Right cardiac atrium (tissue), 5 donors: ENCODE measurements around the gene NACC2. TPM values are rescaled to one million over a fixed set of nuclear protein-coding genes. Genes with fewer than 3 reads are reported as not detected.

Experiments used
- ATAC-seq, 2 donors: fragments of 200-7000 bp; cut with Tn5 transposase; one replicate each; pipeline versions ENCODE4 v1.8.0 to v1.9.1; 2020; ENCODE audit warnings: moderate library complexity in 2 of 2, mild to moderate bottlenecking in 1 of 2
- DNase-seq, 3 donors: peaks; one replicate each; pipeline ENCODE4 v3.0.0-alpha.2; 2020
- H3K27ac ChIP-seq: one replicate; pipeline ENCODE4 v1.5.1; 2013; ENCODE audit warnings: mild to moderate bottlenecking, low read length, control low read depth, moderate library complexity
- H3K27me3 ChIP-seq: one replicate; pipeline ENCODE4 v1.6.1; 2013; ENCODE audit not compliant: control insufficient read depth, insufficient read depth
- H3K4me1 ChIP-seq: one replicate; pipeline ENCODE4 v1.6.1; 2013; ENCODE audit warnings: low read length; ENCODE audit not compliant: control insufficient read depth, insufficient read depth
- H3K4me3 ChIP-seq: one replicate; pipeline ENCODE4 v1.5.1; 2013; ENCODE audit warnings: low read length, control low read depth
- H3K9me3 ChIP-seq: one replicate; pipeline ENCODE4 v1.6.1; 2013; ENCODE audit warnings: low read length; ENCODE audit not compliant: control insufficient read depth
- WGBS: extraction: QIAGEN DNeasy Blood & Tissue Kit; methylation state at CpG from one replicate; pipeline ENCODE4 v1.1.7; 2013; 5-methylcytosine and 5-hydroxymethylcytosine counted together
- intact Hi-C, 4 donors: fragments of 100-400 bp; cut with DNase I; formaldehyde crosslinking; loops; one replicate each; pipeline versions ENCODE4 v1.11.0 to v1.14.0; 2022 to 2023
- polyA plus RNA-seq: library from polyadenylated mRNA; stranded (reverse); fragments of 200-250 nt; gene quantifications from one replicate; pipeline ENCODE4 v1.2.3, GENCODE V29; 2013
- total RNA-seq, 4 donors: library from RNA; stranded (reverse); fragmentation: NEBNext Ultra II Directional; extraction: Animal tissue kit (Norgen Biotek cat#: 25700); gene quantifications; one replicate each; pipeline ENCODE4 v1.2.1, GENCODE V29; 2021
- donor health status: healthy with polysubstance abuse.
- donor health status: DM: no; HTN: yes; CAD: no.
- donor health status: DM: no; HTN: no; CAD: no.
- donor health status: DM: no; HTN: yes; CAD: no; lungs with severe emphysema.
- donor health status: DM: yes; HTN: yes; CAD: no.

Gene NACC2
- total and polyA plus RNA-seq, 5 donors, result 19.4 to 45.3 (median 34.1) TPM

- DNase-seq (peak; percentile 91 to 97 (median 95)), ATAC-seq (peak; percentile 89)
- intact Hi-C loops, result no loop called here
- no peaks in the 10 kb centered on the region for H3K27me3 ChIP-seq
- H3K27ac ChIP-seq, result peak overlapping the region; percentile 37
- no peaks in the 10 kb centered on the region for H3K9me3 ChIP-seq
- no peaks in the 10 kb centered on the region for H3K4me1 ChIP-seq
- H3K4me3 ChIP-seq, result peak overlapping the region; percentile 2
- WGBS, result 5% methylated on average over 32 of the region's 32 CpGs
Measured at GRCh38 chr9:135992486-135993408, 102.3 kb downstream of the NACC2 start.

- intact Hi-C loops, result no loop called here
- ATAC-seq, result no peak
- DNase-seq, result no peak
- Histone ChIP-seq H3K4me3 (no peak overlapping the region), H3K4me1 (no peaks in the 10 kb centered on the region), H3K27ac (no peak overlapping the region), H3K27me3 (no peaks in the 10 kb centered on the region), H3K9me3 (no peaks in the 10 kb centered on the region)
- whole genome bisulfite sequencing, result 85% methylated on average over 18 of the region's 18 CpGs
Measured at GRCh38 chr9:135991771-135992170, 103.3 kb downstream of the NACC2 start.

GRCh38 chr9:135990468-135991429 is 104.3 kb downstream of the NACC2 start:
- intact Hi-C loops, result no loop called here
- DNase-seq (peak in 1 of 3 donors; percentile 79), ATAC-seq (peak; percentile 11 to 35)
- Histone ChIP-seq H3K4me1 (no peaks in the 10 kb centered on the region), H3K4me3 (no peak overlapping the region), H3K27me3 (no peaks in the 10 kb centered on the region), H3K9me3 (no peaks in the 10 kb centered on the region), H3K27ac (no peak overlapping the region)
- 32% methylated on average over 21 of the region's 21 CpGs for WGBS

GRCh38 chr9:135989722-135990467 is 105.2 kb downstream of the NACC2 start:
- H3K27me3 ChIP-seq, result no peaks in the 10 kb centered on the region
- H3K27ac ChIP-seq, result no peak overlapping the region
- no peaks in the 10 kb centered on the region for H3K4me1 ChIP-seq
- intact Hi-C loops, result no loop called here
- WGBS, result 32% methylated on average over 36 of the region's 36 CpGs
- H3K9me3 ChIP-seq, result no peaks in the 10 kb centered on the region
- ATAC-seq (no peak), DNase-seq (peak in 2 of 3 donors; percentile 72 to 78)
- H3K4me3 ChIP-seq, result no peak overlapping the region

GRCh38 chr9:135989157-135989556 is 105.9 kb downstream of the NACC2 start:
- Histone ChIP-seq H3K9me3 (no peaks in the 10 kb centered on the region), H3K4me3 (no peak overlapping the region), H3K27me3 (no peaks in the 10 kb centered on the region), H3K4me1 (peaks cover 3% of the 10 kb centered on the region), H3K27ac (no peak overlapping the region)
- ATAC-seq (no peak), DNase-seq (no peak)
- intact Hi-C loops, result no loop called here
- WGBS, result 92% methylated on average over 8 of the region's 8 CpGs

GRCh38 chr9:135988493-135988892 is 106.6 kb downstream of the NACC2 start:
- Histone ChIP-seq H3K9me3 (no peaks in the 10 kb centered on the region), H3K27ac (no peak overlapping the region), H3K27me3 (no peaks in the 10 kb centered on the region), H3K4me3 (no peak overlapping the region), H3K4me1 (peaks cover 3% of the 10 kb centered on the region)
- intact Hi-C loops, result no loop called here
- DNase-seq, result no peak
- no peak for ATAC-seq
- WGBS, result 93% methylated on average over 17 of the region's 17 CpGs

GRCh38 chr9:135987838-135988404 is 107.2 kb downstream of the NACC2 start:
- no peak overlapping the region for H3K27ac ChIP-seq
- intact Hi-C loops, result no loop called here

GRCh38 chr9:135986605-135987004 is 108.5 kb downstream of the NACC2 start:
- no peak for ATAC-seq
- no peak overlapping the region for H3K27ac ChIP-seq
- DNase-seq, result no peak
- no peaks in the 10 kb centered on the region for H3K9me3 ChIP-seq
- 77% methylated on average over 15 of the region's 15 CpGs for WGBS
- intact Hi-C loops, result no loop called here
- H3K4me1 ChIP-seq, result peaks cover 3% of the 10 kb centered on the region
- no peaks in the 10 kb centered on the region for H3K27me3 ChIP-seq
- no peak overlapping the region for H3K4me3 ChIP-seq

More at GRCh38 chr9:135987838-135988404, 107.2 kb downstream of the NACC2 start:
- Histone ChIP-seq H3K4me1 (peaks cover 3% of the 10 kb centered on the region), H3K9me3 (no peaks in the 10 kb centered on the region), H3K27me3 (no peaks in the 10 kb centered on the region), H3K4me3 (no peak overlapping the region)
- DNase-seq (no peak), ATAC-seq (no peak)
- whole genome bisulfite sequencing, result 94% methylated on average over 16 of the region's 16 CpGs

GRCh38 chr9:135985889-135986288 is 109.2 kb downstream of the NACC2 start:
- WGBS, result 79% methylated on average over 21 of the region's 21 CpGs
- no peak overlapping the region for H3K4me3 ChIP-seq
- H3K27ac ChIP-seq, result no peak overlapping the region
- no peaks in the 10 kb centered on the region for H3K9me3 ChIP-seq
- ATAC-seq (no peak), DNase-seq (no peak)
- H3K27me3 ChIP-seq, result no peaks in the 10 kb centered on the region
- intact Hi-C loops, result no loop called here
- peaks cover 3% of the 10 kb centered on the region for H3K4me1 ChIP-seq

GRCh38 chr9:135985459-135985774 is 109.7 kb downstream of the NACC2 start:
- no peak for ATAC-seq
- intact Hi-C loops, result no loop called here
- 89% methylated on average over 14 of the region's 14 CpGs for WGBS

More at GRCh38 chr9:135985459-135985774, 109.7 kb downstream of the NACC2 start:
- Histone ChIP-seq H3K27me3 (no peaks in the 10 kb centered on the region), H3K4me3 (no peak overlapping the region), H3K9me3 (no peaks in the 10 kb centered on the region), H3K4me1 (peaks cover 3% of the 10 kb centered on the region), H3K27ac (no peak overlapping the region)
- DNase-seq, result no peak
